LoVo (cell line): Measurements from ENCODE around the gene PDE1C.

Experiments used
- DNase-seq: peaks from one replicate; pipeline ENCODE4 v3.0.0-alpha.2; 2016; ENCODE audit warnings: low spot score

Gene PDE1C

DNA sequence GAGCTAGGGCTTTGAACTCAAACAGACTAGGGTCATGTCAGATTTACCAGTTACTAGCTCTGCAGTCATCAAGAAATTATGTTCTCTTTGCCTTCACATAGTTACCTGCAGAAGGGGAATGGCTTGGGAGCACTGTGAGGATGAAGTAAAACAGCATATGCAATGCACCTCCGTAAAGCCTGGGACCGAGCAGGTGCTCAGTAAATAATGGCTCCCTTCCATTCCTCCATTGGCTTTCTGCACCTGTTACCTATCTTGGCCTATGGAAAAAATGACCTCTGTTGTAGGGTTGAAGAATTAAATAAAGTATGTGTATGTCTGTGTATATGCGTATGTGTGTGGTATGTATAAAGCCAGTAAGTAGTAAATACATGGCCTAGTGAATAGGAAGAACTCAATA is 78.8 kb downstream of the PDE1C start:
- no peak for DNase-seq

DNA sequence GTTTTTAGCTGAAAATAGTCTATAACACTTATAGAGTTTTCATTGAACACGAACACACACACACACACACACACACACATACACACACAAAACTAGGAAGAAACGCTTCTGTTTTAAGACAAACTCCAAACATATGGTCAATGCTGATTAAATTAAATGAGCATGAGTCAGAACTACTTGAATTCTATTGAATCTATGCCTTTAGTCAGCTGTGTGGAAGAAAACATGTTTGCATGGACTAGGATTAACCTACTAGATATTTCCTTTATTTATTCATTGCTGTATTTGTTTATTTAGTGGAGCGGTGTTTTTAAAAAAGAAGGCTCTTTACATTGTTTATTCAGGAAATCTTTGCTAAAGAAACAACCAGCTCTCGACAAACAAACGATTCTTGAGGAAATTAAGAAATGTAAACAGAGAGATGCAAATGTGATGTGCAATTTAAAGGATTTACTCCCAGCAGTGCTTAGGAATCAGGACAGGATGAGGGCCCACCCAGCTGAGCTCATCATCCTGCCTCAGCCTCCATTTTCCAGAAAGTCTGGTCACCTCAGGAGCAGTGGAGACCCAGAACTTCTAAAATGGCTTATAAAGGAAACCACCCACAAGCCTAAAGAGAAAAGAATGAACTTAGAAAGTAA is 83.2 kb downstream of the PDE1C start:
- DNase-seq: no peak

DNA sequence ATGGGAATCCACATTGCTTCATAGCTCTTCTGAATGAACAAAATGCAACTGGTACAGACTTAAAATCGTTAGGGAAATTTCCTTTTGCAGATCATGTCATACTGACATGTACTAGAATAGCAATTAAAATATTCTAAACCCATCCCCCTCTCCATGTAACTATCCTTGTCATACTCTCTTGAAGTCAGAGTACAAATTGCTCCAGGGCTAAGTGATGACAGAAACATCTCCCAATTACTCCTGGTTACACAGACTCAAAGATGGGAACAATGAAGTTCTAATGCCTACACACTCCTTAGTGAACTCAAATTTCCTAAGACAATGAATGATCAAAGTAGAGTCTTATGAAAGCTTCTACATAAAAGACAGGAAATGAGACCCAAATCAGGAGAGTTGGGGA is 87.2 kb downstream of the PDE1C start:
- DNase-seq: no peak

DNA sequence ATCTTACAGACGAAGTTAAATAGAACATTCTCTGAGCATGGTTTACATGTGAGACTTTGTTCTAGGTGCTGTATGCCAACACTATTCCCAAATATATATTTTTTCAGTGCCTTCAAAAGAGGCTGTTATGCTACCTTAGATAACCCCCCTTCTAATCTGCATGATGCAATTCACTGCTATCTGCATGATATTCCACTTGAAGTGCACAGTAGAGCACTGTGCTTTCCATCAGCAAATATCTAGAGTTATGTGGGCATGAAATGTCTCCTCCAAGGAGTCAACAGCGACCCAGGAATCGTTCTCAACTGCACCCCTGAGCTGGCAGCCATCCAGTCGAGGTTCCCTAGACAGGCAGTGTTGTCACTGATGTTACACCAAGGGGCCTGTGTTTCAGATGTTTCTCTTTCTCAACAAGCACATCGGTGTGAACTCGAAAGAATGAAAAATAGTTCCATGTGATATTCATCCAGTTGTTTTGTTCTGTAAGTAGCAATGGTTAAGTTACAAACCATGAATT is 88.3 kb downstream of the PDE1C start:
- no peak for DNase-seq

DNA sequence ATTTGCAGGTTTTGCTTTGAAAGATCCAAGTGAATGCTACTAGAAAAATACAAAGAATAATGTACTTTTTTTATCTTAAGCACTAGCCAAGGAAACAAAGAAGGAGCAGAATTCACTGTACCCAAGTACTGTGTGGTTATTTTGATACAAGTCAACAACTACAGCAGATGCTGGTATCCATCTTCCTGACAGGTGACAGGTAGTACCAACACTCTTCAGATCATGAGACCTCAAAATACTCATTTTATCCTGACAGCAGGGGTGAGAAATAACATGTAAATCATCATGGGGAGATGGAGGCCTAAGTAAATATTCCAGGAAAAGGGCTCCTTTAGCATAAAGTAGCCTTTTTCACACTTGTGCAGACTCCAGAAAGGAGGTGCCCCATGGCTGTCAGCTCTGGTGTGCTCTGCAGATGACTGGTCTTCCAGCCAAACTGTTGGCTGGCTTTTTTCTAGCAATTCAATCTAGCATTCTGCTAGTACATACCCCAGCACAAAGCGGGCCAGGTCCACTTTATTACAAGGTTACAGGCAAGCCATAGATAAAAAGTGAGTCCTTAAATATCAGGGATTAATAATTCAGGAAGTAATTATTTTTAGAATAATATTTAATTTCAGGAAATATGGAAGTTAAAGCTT is 90.4 kb downstream of the PDE1C start:
- DNase-seq: no peak

DNA sequence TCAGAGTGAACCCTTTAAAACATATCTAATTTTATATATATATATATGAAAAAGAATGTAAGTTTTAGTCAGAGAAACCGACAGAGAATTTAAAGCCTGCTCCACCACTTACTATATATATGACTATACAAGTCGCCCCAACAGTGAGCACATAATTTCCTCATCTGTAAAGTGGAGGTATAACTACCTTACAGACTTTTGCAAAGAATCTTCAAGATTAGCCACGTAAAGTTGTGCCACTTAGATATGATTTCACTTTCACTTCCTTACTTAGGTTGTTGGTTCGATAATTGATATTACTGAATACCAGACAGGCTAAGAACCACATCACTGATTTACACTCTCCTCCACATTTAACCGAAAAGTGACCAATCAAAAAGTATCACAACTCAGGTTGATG is 94.7 kb downstream of the PDE1C start:
- DNase-seq: no peak

DNA sequence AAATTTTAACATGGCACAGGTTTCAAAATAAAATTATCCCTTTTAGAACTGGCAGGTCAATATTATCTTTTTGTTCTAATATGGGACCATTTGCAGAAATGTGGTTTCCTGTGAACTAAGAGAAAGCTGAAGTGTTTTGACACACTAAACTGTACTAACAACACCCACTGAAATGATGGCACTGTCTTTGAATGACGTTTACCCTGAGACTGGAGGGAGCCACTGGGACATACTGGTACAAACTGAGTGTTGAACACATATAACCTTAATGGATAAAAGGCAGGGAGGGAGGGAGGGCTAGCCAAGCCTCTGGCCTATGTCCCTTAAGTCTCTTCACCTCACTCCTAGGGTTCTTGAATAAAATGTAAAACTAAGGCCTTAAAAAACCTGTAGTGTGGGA is 95.9 kb downstream of the PDE1C start:
- DNase-seq: no peak

DNA sequence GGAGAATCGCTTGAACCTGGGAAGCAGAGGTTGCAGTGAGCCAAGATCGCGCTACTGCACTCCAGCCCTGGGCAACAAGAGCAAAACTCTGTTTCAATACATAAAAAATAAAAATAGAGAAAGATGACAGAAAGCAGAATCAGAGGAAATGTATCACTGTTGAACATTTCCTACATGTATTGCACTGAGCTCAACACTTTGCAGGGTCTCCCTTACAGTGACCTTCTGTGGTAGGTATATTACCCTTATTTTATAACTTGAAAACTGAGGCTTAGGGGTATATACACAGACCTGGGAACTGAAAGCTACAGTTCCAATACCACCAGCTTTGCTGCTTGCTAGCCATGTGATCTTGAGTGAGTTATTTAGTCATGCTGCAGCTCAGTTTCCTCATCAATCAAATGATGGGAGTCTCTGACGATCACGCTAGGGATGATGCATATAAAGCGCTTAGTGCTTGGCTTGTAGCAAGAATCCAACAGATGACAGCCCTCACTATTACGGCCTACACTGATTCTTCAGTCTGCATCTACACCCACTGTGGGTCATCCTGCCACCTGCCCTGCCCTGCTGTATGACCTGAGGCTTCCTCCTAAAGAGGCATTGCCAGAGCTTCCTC is 99.0 kb downstream of the PDE1C start:
- DNase-seq: no peak

DNA sequence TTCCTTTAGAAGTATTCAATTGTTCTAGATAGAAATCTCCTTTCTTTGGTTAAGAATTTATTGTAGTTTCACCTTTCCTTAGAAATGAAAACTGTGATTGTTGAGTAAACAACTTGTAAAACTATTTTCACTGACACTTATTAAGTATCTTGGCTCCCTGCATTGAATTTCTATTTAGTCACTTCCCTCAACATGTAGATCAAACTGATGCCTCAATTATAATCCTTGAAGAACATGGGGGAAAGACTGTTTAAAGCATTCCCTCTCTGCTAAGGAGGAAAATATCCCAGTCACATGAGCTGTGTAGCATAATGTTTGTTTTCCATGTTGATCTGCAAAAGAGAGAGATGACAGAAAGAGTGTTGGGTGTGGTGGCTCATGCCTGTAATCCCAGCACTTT is 99.7 kb downstream of the PDE1C start:
- DNase-seq: no peak

DNA sequence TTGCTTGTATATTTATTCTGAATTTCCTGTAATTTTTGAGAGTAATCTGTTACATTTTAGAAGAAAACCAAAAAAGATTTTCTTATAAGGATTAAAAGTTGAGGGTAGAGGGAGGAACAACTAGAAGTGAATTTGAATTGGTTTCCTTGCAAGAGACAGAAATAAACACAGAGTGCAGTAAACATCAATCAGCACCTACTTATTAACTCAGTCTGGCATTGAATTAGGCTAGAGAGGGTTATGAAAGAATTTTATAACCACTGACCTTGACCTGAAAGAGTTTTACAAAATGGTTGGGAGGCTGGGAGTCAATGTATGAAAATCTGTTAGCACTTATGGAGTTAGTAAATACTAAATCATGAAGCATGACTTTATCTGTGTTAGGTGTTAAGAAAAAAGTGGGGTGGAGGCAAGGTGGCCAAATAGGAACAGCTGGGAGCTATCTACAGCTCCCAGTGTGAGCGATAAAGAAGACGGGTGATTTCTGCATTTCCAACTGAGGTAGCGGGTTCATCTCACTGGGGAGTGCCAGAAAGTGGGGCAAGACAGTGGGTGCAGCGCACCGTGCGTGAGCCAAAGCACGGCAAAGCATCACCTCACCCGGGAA is 106.5 kb downstream of the PDE1C start:
- DNase-seq: no peak

DNA sequence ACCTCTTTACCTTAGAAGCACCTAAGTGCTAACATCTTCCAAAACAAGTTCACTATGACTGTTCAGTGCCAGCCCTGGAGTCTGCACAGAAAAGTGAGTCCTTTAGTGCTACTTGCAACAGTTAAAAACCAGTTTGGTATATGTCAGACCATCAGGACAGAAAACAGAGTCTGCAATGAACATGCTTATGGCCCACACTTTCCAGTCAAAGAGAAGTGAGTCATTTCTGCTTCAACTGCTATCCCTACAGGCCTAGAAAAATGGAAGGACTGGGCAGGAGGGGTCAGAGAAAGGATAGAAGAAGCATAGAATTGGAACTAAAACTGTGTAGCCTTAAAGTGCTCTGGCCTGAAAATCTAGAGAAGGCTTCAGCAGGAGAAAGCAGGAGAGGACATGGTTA is 108.0 kb downstream of the PDE1C start:
- DNase-seq: no peak

DNA sequence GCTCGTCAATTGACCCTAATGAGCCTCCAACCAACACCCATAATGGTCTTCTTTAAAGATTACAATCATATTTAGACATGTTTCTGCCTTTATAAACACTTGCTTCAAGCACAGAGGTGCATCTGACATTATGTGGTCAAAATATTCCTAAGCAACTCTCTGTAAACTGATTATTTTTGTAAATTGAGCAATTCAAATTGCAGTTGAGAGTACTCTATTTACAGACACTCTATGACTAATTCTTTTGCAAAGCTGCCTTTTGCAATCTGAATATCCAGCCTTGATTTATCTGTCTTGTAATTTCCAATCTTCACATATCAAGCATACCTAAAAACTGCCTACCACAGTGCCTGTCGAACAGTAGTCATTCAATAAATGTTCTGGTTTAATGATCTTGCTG is 112.0 kb downstream of the PDE1C start:
- no peak for DNase-seq

DNA sequence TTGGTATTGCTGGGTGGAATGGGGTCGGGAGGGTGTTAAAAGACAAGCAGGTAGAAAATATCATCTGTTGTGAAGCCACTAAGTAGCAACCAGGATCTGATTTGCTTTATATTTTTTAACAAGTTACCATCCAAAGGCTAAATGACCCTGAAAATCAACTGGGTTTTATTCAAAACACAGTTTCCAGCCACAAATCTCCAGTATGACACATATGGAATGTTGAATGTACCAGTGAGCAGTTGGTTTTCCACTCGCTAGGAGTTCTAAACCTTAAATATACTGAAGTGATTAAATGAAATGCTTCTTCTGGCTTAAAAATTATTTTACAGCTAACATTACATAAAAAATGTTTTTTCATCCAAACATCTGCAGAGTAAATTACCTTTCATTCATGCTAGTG is 112.5 kb downstream of the PDE1C start:
- no peak for DNase-seq

DNA sequence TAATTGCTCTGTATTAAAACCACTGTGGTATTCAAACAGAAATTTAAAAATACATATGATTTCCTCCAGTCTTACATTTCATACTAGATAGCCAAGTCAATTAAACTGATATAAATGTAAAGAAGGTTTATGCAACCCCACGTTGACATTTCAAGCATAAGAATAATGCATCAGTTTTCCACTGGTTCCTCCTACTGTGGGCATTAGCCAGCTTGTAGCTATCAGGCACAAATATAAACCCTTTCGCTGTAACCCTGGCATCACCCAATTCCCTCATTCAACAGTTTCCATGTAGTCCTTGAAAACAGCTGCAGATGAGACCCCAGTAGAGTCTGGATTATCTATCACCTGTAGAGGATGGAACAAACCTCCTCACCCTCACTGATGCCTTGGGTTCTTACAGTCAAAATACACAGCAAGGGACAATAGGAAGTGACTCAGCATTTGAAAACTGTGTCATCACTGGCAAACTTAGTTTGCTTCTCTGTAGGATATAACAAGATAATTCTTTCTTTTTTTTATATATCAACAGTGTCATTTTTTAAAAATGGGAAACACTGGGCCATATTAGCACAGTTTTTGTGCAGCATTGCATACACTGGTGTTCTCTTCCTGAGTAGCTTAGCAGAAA is 113.0 kb downstream of the PDE1C start:
- no peak for DNase-seq

DNA sequence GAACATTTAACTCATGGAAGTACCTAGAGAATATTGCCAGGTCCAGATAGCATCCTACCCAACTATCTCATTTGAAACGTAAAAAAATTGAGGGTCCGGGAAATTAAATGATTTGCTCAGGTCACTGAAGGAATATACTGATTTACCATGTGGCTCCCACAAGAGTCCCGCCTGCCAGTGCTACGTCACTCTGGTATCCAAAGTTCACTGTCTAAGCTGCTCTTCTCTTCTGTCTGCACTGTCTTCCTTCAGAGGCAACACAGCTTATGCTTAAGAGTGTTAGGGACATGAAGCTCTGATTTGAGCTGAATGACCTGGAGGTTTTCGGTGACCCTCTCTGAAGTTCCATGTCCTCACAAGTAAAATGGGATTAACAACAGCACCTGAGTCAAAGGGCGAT is 114.6 kb downstream of the PDE1C start:
- no peak for DNase-seq

DNA sequence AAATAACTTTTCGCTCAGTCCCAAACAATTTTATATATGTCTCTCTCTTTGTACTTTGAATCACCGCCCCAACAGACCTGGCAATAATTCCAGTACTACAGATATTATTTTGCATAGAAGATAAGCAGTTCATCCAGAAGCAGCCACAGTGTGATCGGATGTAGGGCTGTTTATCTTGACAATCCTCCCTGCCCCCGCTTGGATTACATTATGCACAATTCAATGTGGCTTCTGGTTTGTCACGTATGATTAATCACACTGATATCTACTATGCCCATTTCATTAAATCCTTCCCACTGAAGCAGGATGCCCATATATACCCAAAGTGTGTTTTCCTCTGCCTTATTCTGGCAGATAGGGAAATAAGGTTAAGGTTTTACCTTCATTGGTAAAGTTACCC is 115.2 kb downstream of the PDE1C start:
- DNase-seq: no peak

DNA sequence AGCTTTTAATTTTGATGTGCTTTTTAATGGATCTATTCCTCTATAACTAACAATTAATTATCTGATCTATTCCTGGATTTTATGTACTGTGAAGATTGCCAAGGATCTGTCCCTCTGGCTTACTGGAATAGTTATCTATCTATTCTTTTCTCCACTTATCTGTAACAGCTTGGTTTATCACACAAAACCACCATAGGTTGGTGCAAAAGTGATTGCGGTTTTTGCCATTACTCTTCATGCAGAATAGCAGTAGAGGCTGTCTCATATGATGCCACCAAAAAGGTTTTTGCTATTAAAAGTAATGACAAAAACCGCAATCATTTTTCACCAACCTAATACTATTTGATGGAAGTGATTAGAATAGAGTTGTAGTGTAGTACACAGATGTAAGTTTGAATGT is 115.7 kb downstream of the PDE1C start:
- no peak for DNase-seq

DNA sequence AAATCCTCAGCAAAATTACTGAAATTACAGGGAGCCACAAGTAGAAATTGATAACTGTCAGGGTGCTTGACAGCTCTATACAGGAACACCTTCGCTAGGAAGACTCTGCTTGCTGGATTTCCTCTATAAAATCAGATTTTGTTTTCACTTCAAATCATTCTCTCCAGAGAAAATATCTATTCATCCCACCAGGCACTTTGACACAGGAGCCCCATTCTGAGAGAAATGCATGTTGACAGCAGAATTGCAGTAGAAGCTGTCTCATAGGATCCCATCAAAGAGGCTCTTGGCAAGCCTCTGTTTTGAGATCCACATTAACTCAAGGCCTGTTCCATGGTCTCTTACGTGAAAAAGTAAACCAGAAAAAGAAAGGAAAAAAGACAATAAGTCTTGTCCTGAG is 116.8 kb downstream of the PDE1C start:
- no peak for DNase-seq

DNA sequence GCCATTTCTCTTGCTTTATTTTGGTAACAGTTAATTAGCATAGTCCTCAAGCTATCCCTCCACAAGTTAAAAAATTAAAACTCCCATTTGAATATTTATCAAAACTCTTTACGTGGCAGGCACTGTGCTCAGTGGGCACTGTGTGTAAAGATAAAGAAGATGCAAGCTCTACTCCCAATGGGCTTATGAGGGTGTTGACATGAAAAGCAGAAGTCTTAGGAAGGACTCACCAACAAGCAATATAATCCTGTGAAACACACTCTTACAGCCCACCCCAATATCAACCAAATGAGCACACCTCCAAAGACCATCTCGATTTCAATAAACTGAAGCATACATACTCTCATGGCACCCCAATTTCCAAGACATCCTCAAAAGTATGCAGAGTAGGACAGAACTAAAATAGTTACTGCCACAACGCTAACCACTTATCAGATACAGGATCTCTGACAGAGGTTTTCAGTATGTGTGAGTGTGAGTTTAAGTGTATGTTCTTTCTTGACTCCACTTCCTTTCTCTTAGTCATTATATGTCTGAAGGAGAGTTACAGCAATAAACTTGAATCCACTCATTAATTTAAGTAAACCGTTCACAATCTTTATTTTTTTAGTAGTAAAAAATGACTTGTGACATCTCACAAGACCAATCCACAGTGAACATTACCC is 120.0 kb downstream of the PDE1C start:
- DNase-seq: no peak

DNA sequence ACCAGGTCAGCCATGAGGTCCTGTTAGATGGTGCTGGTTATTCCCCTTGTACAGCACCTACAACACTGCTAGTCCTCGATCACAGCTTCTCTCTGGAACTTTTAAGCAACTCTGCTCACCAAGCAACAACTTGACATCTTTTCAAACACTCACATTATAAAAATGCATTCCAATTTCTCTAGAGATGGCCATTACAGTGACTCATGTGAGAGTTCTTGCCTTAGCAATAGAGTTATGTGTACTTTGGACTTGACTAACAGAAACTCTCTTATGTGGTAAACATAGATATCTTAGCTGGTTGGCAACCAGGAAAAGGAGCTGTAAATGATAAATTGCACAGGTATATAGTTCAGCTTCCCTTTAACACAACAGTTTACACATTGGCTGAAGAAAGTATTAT is 122.2 kb downstream of the PDE1C start:
- DNase-seq: peak; percentile 87

DNA sequence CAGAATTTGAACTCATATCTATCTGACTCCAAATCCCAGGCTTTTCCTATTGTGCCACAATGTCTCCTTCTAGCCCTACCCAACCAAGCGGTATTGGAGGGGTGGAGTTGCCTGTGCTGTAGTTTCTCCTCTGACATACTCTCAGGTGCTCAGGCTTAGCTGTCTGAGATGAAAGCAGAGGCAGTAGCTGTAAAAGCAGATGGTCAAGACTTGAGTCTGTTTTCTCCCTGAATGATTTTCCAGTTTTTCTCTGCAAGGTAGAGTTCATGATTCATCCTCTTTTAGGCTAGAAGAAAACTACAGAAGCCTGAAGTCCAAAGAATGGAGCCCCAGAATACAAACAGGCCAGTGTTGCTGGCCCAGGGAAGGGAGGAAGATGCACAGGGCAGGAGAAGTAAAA is 130.0 kb downstream of the PDE1C start:
- DNase-seq: no peak

DNA sequence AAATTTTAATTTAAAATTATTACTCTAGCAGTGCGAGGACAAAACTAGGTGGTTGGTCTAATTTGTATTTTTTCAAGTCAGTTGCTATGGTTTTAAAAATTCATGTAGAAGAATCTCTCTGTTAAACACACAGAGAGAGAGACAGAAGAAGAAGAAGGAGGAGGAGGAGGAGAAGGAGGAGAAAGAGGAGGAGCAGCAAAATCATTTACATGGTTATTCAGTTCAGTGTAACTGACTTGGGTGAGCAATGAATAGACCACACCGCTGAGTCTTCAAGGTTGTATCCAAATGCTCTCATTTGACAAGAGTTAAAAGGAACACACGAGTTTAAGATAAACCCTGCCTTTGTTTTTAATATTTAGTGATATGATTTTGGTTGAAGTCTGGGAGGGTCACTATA is 131.1 kb downstream of the PDE1C start:
- DNase-seq: no peak
